Heart right ventricle (tissue), 16 donors: ENCODE measurements around the gene AHNAK. TPM values are rescaled to one million over a fixed set of nuclear protein-coding genes. Genes with fewer than 3 reads are reported as not detected.
"Not testable (repeated sequence)": the region's sequence is repeated elsewhere in the genome, so short reads cannot be mapped to it uniquely, and the experiment has no call there.

ENCODE experiments used
- ATAC-seq, 8 donors: fragments of 200-7000 bp; cut with Tn5 transposase; one replicate each; pipeline ENCODE4 v1.9.1; 2020; ENCODE audit warnings: mild to moderate bottlenecking in 8 of 8, moderate library complexity in 8 of 8, moderate number of reproducible peaks in 1 of 8
- DNase-seq, 2 donors: peaks; one replicate each; pipeline ENCODE4 v3.0.0-alpha.2; 2020
- H3K27ac ChIP-seq, 10 donors: fragments of 200-600 bp; sonication (generic) in 2 of 10; one replicate each; pipeline versions ENCODE4 v1.5.0 to v1.8.0; 2020 to 2022; ENCODE audit warnings: mild to moderate bottlenecking in 3 of 10
- H3K27me3 ChIP-seq, 7 donors: fragments of 200-600 bp; one replicate each; pipeline ENCODE4 v1.8.0; 2021 to 2022; ENCODE audit warnings: mild to moderate bottlenecking in 2 of 7
- H3K36me3 ChIP-seq, 9 donors: fragments of 200-600 bp; sonication (generic) in 1 of 9; one replicate each; pipeline versions ENCODE4 v1.5.0 to v1.8.0; 2020 to 2022; ENCODE audit warnings: mild to moderate bottlenecking in 2 of 9
- H3K4me1 ChIP-seq, 9 donors: fragments of 200-600 bp; sonication (generic) in 1 of 9; one replicate each; pipeline versions ENCODE4 v1.5.0 to v1.8.0; 2020 to 2022; ENCODE audit warnings: mild to moderate bottlenecking in 4 of 9
- H3K4me3 ChIP-seq, 10 donors: fragments of 200-600 bp; sonication (generic) in 2 of 10; one replicate each; pipeline versions ENCODE4 v1.5.0 to v1.8.0; 2020 to 2022; ENCODE audit warnings: mild to moderate bottlenecking in 7 of 10, moderate library complexity in 2 of 10
- H3K9me3 ChIP-seq, 11 donors: fragments of 200-600 bp in 10 of 11; sonication (generic) in 2 of 11; one replicate each; pipeline versions ENCODE4 v1.5.0 to v1.8.0; 2013 to 2022; ENCODE audit warnings: mild to moderate bottlenecking in 2 of 11, control low read depth in 1 of 11, moderate library complexity in 1 of 11
- WGBS, 2 donors: extraction: QIAGEN DNeasy Blood & Tissue Kit; methylation state at CpG; one replicate each; pipeline ENCODE4 v1.1.7; 2013; ENCODE audit warnings: inconsistent platforms in 1 of 2; 5-methylcytosine and 5-hydroxymethylcytosine counted together
- intact Hi-C, 10 donors: fragments of 100-400 bp; cut with DNase I; formaldehyde crosslinking; loops; one replicate each; pipeline versions ENCODE4 v1.11.1 to v1.14.2; 2022
- polyA plus RNA-seq, 2 donors: library from polyadenylated mRNA; stranded (reverse); fragments of 200-250 nt; gene quantifications; one replicate each; pipeline ENCODE4 v1.2.3, GENCODE V29; 2013
- total RNA-seq, 10 donors: library from RNA; stranded (reverse); fragmentation: NEBNext Ultra II Directional in 3 of 10; extraction: Animal tissue kit (Norgen Biotek cat#: 25700) in 3 of 10; gene quantifications; one replicate each; pipeline versions ENCODE4 v1.2.1 to v1.2.4, GENCODE V29; 2021 to 2023
- TF ChIP-seq, protein P1 (sequence below), 9 donors: fragments of 200-600 bp; sonication (generic) in 2 of 9; IDR thresholded peaks; one replicate each; pipeline versions ENCODE4 v1.5.0 to v1.8.0; 2021 to 2022; ENCODE audit warnings: antibody characterized with exemption in 9 of 9, mild to moderate bottlenecking in 5 of 9, moderate library complexity in 1 of 9
- donor health status: Arrhythmogenic right ventricular cardiomyopathy.
- donor health status: ischemic (EF 13 %, LVEDD 7.1; RV severe dilation, severe dysfunction).
- donor health status: healthy with polysubstance abuse.
- donor health status: DM: no; HTN: yes; CAD: no.
- donor health status: DM: no; HTN: no; CAD: no.
- donor health status: ischemic (EF 25% LVEDD 6.9; RV normal size, moderate dysfunction).
- donor health status: ischemic (EF 25% LVEDD 5.7; RV mildly dilated, moderate dysfunction).
- donor health status: healthy.
- donor health status: DM: yes; HTN: yes; CAD: no.
- donor health status: Ischemic cardiomyopathy.
- donor health status: ischemic (EF 35%, LVEDD 5.7; RV mildly dilated, moderate dysfunction).
- donor health status: nonischemic (EF 11% LVEDD 7.7; RV severe dilation, severe dysfunction).
- donor health status: DM: yes; HTN: yes; CAD: no.
- donor health status: PGD.
- donor health status: ischemic (EF 29% LVEDD 5.4; RV normal size, mild dysfunction).
- donor health status: nonischemic (EF 23%, LVEDD 6.1; RV moderate dilation, normal function).

AHNAK gene
- total and polyA plus RNA-seq, 12 donors: 101 to 447 (median 366) TPM

DNA sequence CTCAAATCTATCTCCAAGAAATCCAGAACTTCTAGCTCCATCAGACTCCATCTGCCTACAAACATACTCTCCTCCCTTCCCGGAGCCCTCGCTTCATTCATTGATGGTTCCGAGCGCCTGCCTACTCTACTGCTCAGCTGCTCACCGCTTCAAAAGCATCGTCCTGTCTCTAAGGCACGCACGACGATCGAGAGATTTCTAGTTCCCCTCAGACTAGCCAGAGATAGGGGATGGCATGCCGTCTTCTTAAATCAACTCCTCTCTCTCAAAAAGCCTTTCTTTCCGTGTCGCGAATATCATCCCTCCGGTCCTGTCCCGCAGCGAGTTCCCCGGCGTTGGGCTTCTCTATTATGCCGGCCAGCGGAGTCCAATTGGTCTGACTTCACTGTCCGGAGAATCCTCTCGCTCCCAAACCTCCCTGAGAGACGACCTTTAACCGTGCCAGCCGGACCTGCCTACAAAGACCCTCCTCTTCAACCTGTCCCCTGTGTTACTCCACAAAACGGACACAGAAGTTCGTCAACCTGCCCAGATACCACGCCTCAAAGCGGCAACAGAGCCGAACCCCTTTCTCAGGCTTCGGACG lies 26.5 kb upstream of the AHNAK start:
- ATAC-seq: peak in 1 of 8 donors; percentile 1
- intact Hi-C loops: loop anchor here in 1 of 10 donors (10.0 kb wide), 1 partner anchor 282 kb away; no protein-coding TSS in a partner anchor
- H3K36me3 ChIP-seq: peaks cover 0 to 72% (median 33%) of the 10 kb centered on the region in 9 donors
- DNase-seq: no peak
- 0 to 1% methylated on average over 33 of the region's 33 CpGs for WGBS, 2 donors
- H3K4me1 ChIP-seq: peaks cover 11 to 74% (median 54%) of the 10 kb centered on the region in 9 donors
- TF ChIP-seq, protein P1, sequence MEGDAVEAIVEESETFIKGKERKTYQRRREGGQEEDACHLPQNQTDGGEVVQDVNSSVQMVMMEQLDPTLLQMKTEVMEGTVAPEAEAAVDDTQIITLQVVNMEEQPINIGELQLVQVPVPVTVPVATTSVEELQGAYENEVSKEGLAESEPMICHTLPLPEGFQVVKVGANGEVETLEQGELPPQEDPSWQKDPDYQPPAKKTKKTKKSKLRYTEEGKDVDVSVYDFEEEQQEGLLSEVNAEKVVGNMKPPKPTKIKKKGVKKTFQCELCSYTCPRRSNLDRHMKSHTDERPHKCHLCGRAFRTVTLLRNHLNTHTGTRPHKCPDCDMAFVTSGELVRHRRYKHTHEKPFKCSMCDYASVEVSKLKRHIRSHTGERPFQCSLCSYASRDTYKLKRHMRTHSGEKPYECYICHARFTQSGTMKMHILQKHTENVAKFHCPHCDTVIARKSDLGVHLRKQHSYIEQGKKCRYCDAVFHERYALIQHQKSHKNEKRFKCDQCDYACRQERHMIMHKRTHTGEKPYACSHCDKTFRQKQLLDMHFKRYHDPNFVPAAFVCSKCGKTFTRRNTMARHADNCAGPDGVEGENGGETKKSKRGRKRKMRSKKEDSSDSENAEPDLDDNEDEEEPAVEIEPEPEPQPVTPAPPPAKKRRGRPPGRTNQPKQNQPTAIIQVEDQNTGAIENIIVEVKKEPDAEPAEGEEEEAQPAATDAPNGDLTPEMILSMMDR (IDR thresholded peaks at IDR 0.05): no peak
- peak overlapping the region; percentile 54 to 98 (median 85) for H3K27ac ChIP-seq
- H3K9me3 ChIP-seq: no peaks in the 10 kb centered on the region
- peak overlapping the region; percentile 71 to 95 (median 85) for H3K4me3 ChIP-seq
- no peaks in the 10 kb centered on the region for H3K27me3 ChIP-seq

DNA sequence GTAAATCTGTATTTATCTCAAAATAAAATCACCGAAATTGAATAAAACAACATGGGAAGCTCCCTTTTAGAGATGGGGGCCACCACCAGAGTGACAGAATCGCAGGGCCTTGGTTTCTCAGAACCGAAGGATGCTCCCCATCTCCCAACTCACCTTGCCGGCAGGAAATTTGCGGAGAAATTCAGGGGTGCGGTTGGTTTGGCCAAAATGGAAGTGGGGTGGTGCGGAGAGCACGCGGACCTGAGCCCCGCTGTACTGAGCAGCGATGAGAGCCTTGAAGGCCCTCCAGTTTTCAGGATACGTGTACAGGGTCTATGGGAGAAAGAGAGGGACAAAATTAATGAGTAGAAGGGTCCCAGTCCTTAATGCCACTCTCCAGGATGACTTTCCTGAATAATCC lies 25.8 kb upstream of the AHNAK start:
- no peak for ATAC-seq
- peaks cover 11 to 70% (median 49%) of the 10 kb centered on the region in 9 donors for H3K4me1 ChIP-seq
- WGBS, 2 donors: 67 to 75% methylated on average over 12 of the region's 12 CpGs

DNA sequence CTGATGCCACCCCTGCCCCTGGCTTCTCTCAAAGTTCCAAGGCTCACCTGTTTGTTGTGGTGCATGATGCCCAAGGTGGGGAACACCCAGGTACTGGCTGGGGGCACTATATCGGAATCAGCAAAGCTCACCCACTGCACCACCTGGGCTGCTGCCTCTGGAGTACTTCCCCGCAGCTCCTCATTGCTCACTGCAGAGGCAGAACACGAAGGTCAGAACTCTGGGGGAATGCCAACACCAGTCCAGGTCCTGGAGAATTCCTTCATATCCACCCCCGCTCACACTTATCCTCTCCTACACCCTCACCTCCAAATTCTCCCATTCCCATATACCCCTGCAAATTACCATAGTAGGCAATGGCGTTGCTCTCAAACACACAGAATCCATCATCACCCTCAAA lies 24.9 kb upstream of the AHNAK start:
- peaks cover 11 to 63% (median 46%) of the 10 kb centered on the region in 9 donors for H3K4me1 ChIP-seq
- H3K36me3 ChIP-seq: peaks cover 0 to 73% (median 48%) of the 10 kb centered on the region in 9 donors
- not testable (repeated sequence) for H3K27me3 ChIP-seq, DNase-seq, H3K4me3 ChIP-seq, H3K9me3 ChIP-seq, ATAC-seq
- intact Hi-C loops: loop anchor here in 1 of 10 donors (10.0 kb wide), 1 partner anchor 283 kb away; no protein-coding TSS in a partner anchor
- H3K27ac ChIP-seq: peak overlapping the region in 2 of 10 donors; percentile 27 to 89
- WGBS, 2 donors: 82 to 84% methylated on average over 5 of the region's 5 CpGs

More for the DNA sequence above, 25.8 kb upstream of the AHNAK start:
- Histone ChIP-seq H3K4me3 (peak overlapping the region; percentile 71 to 95 (median 85)), H3K27me3 (no peaks in the 10 kb centered on the region), H3K36me3 (peaks cover 0 to 72% (median 39%) of the 10 kb centered on the region in 9 donors), H3K9me3 (no peaks in the 10 kb centered on the region), H3K27ac (peak overlapping the region in 7 of 10 donors; percentile 84 to 98 (median 86))
- DNase-seq: no peak
- intact Hi-C loops: loop anchor here in 1 of 10 donors (10.0 kb wide), 1 partner anchor 282 kb away; no protein-coding TSS in a partner anchor
- TF ChIP-seq, protein P1 (IDR thresholded peaks at IDR 0.05): no peak

DNA sequence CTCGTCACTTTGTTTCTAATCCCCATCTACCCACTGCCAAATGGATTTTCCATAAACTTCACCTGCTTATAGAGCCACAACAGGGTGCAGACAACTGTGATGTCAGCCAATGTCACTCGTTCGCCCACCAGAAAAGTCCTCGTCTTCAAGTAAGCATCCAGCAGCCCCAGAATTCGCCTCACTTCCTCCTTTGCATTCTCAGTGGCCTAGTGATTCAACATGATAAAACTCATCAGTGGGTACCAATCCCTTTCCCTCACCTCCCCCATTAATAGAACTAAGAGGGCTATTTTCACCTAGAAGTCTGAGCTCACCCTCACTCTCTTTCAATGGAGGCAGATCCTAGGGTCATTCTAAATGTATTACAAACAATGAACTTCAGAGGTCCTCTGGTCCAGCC lies 24.3 kb upstream of the AHNAK start:
- H3K36me3 ChIP-seq: peaks cover 0 to 73% (median 54%) of the 10 kb centered on the region in 9 donors

DNA sequence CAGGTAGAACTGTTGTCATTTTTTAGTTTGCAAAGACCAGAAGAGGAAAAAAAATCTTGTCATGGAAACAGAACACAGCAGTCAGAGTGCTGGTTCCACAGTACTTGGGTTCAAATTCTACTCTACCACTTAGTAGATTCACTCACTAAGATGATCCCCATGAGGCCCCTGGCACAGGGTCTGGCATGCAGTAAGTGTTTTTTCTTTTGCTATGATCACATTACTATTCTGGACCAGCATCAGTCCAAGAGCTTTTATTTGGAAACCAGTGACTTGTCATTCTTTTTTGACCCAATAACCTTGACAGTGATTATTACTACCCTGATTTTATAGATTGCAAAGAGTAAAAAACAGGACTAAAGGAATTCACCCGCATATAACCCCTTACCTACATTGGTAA lies 23.0 kb upstream of the AHNAK start:
- Histone ChIP-seq H3K27me3 (no peaks in the 10 kb centered on the region), H3K4me3 (no peak overlapping the region), H3K27ac (peak overlapping the region in 6 of 10 donors; percentile 16 to 68 (median 42)), H3K36me3 (peaks cover 0 to 81% (median 58%) of the 10 kb centered on the region in 9 donors), H3K4me1 (peaks cover 4 to 44% (median 30%) of the 10 kb centered on the region in 9 donors), H3K9me3 (no peaks in the 10 kb centered on the region)
- ATAC-seq: no peak
- TF ChIP-seq, protein P1 (IDR thresholded peaks at IDR 0.05): no peak
- 81 to 88% methylated on average over 1 of the region's 1 CpG for WGBS, 2 donors
- intact Hi-C loops: loop anchor here in 2 of 10 donors (10.0 kb wide), 2 partner anchors 175 to 285 kb away; no protein-coding TSS in a partner anchor
- DNase-seq: no peak

More for the DNA sequence above, 24.3 kb upstream of the AHNAK start:
- ATAC-seq, H3K27me3 ChIP-seq, H3K9me3 ChIP-seq, H3K4me3 ChIP-seq, DNase-seq: not testable (repeated sequence)
- Histone ChIP-seq H3K27ac (peak overlapping the region in 1 of 10 donors; percentile 27), H3K4me1 (peaks cover 10 to 57% (median 43%) of the 10 kb centered on the region in 9 donors)
- 94 to 97% methylated on average over 5 of the region's 5 CpGs for WGBS, 2 donors
- intact Hi-C loops: loop anchor here in 1 of 10 donors (10.0 kb wide), 1 partner anchor 284 kb away; no protein-coding TSS in a partner anchor
